Adrenal gland (tissue), 12 donors: ENCODE measurements around the gene SBSN. TPM values are rescaled to one million over a fixed set of nuclear protein-coding genes. Genes with fewer than 3 reads are reported as not detected.
"Not testable (repeated sequence)": the region's sequence is repeated elsewhere in the genome, so short reads cannot be mapped to it uniquely, and the experiment has no call there.

Source experiments
- DNase-seq, 7 donors: peaks; one replicate each; pipeline ENCODE4 v3.0.0-alpha.2; 2019 to 2020
- H3K27ac ChIP-seq, 5 donors: fragments of 200-600 bp; sonication (generic) in 4 of 5; 1 replicate in 3 of 5; 2 replicates in 2 of 5; pipeline versions ENCODE4 v1.5.1 to v1.8.0; 2016 to 2020; ENCODE audit warnings: mild to moderate bottlenecking in 1 of 5
- H3K27me3 ChIP-seq: fragments of 200-600 bp; 2 replicates; pipeline ENCODE4 v1.8.0; 2021
- H3K36me3 ChIP-seq, 2 donors: fragments of 200-600 bp; replicated peaks in 1 of 2; 1 replicate in 1 of 2; 2 replicates in 1 of 2; pipeline versions ENCODE4 v1.5.1 to v1.8.0; 2018 to 2022
- H3K4me1 ChIP-seq, 2 donors: fragments of 200-600 bp; replicated peaks in 1 of 2; 1 replicate in 1 of 2; 2 replicates in 1 of 2; pipeline versions ENCODE4 v1.5.1 to v1.8.0; 2018 to 2021
- H3K4me3 ChIP-seq, 4 donors: fragments of 200-600 bp; sonication (generic) in 3 of 4; one replicate each; pipeline ENCODE4 v1.5.1; 2016 to 2018
- H3K9me3 ChIP-seq, 3 donors: fragments of 200-600 bp; sonication (generic) in 1 of 3; replicated peaks in 1 of 3; 1 replicate in 2 of 3; 2 replicates in 1 of 3; pipeline versions ENCODE4 v1.5.1 to v1.8.0; 2016 to 2021
- CTCF ChIP-seq, 6 experiments: fragments of 450-650 bp in 4 of 6; fragments of 200-600 bp in 2 of 6; sonication (generic) in 1 of 6; IDR thresholded peaks; 1 replicate in 5 of 6; 2 replicates in 1 of 6; pipeline versions ENCODE4 v1.5.1 to v1.8.0; 2016 to 2021; ENCODE audit warnings: antibody characterized with exemption in 6 of 6, mild to moderate bottlenecking in 2 of 6, moderate library complexity in 1 of 6
- POLR2A ChIP-seq, 2 donors: fragments of 450-650 bp; IDR thresholded peaks; one replicate each; pipeline ENCODE4 v1.6.1; 2017; ENCODE audit warnings: antibody characterized with exemption in 2 of 2, mild to moderate bottlenecking in 2 of 2, moderate library complexity in 1 of 2
- WGBS, 4 donors: extraction: QIAGEN DNeasy Blood & Tissue Kit in 2 of 4; methylation state at CpG; one replicate each; pipeline versions ENCODE4 v1.1.5 to v1.1.7; 2013 to 2017; 5-methylcytosine and 5-hydroxymethylcytosine counted together
- intact Hi-C, 2 donors: fragments of 100-400 bp; cut with DNase I; formaldehyde crosslinking; loops; one replicate each; pipeline versions ENCODE4 v1.14.1 to v1.15.0; 2022 to 2023
- polyA plus RNA-seq, 3 donors: library from polyadenylated mRNA; stranded (reverse); fragments of 200-250 nt in 2 of 3; fragments of 350-450 nt in 1 of 3; fragmentation: Illumina TruSeq in 1 of 3; extraction: RNeasy Lipid Tissue Mini Kit (QIAGEN cat#74804) in 1 of 3; gene quantifications; one replicate each; pipeline ENCODE4 v1.2.3, GENCODE V29; 2013 to 2014
- total RNA-seq, 9 donors: library from RNA; depleted of rRNA in 4 of 9; stranded (reverse); fragments of >200 nt in 4 of 9; fragments of 120-200 nt in 1 of 9; fragmentation: NEBNext Ultra II Directional in 1 of 9; extraction: Animal tissue kit (Norgen Biotek cat#: 25700) in 1 of 9; gene quantifications; one replicate each; pipeline versions ENCODE4 v1.1.0 to v1.2.4, GENCODE V29; 2013 to 2023
- donor health status: healthy with polysubstance abuse.
- donor health status: Bipolar disorder and iron deficiency.
- donor health status: DM: yes; HTN: yes; CAD: no.
- donor health status: DM: no; HTN: no; CAD: no.
- donor health status: DM: no; HTN: no; CAD: no.
- donor health status: DM: yes; HTN: yes; CAD: no.

SBSN gene
- total and polyA plus RNA-seq, 12 donors: 0.77 TPM; not detected in 11

- Histone ChIP-seq H3K27ac (no peak overlapping the region), H3K9me3 (no peaks in the 10 kb centered on the region), H3K27me3 (no peaks in the 10 kb centered on the region), H3K4me3 (no peak overlapping the region), H3K36me3 (no peaks in the 10 kb centered on the region), H3K4me1 (no peaks in the 10 kb centered on the region)
- DNase-seq: no peak
- intact Hi-C loops: no loop called here
- 78 to 85% (median 84%) methylated on average over 21 of the region's 21 CpGs for WGBS, 4 donors
- no peak for TF ChIP-seq POLR2A (IDR thresholded peaks at IDR 0.05)
Measured at GRCh38 chr19:35478794-35479677, 49.1 kb downstream of the SBSN start.

DNA sequence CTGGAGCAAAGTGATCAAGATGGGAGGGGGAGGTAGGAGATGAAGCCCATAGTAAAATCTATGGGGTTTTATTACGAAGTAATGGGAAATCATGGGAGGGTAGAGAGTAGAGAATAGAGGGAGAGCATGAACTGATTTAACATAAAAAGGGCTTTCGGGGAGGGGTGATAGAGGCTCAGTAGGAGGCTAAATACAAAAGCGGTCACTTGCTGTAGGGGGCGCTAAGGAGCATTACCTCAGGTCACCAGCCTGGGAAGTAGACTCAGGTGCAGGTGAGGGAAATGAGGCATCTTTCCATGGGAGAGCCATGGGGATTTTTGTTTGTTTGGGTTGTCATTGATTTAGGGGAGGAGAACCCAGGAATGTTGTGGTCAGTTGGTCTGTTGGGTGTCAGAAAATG is 52.0 kb downstream of the SBSN start:
- H3K36me3 ChIP-seq: no peaks in the 10 kb centered on the region
- WGBS, 4 donors: 56 to 62% (median 59%) methylated on average over 4 of the region's 4 CpGs

DNA sequence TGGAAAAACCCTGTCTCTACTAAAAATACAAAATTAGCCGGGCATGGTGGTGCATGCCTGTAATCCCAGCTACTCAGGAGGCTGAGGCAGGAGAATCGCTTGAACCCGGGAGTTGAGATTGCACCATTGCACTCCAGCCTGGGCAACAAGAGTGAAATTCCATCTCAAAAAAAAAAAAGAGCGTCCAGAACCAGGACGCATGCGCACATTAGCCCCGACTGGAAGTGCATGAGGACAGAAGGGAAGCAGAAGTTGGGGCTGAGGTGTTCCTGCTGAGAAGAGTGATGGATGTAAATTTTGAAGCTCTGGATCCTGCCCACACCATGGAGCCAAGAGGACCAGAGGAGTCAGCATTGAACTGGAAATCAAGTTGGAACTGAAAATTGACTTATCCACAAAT is 53.5 kb downstream of the SBSN start:
- not testable (repeated sequence) for H3K27ac ChIP-seq, DNase-seq, H3K4me1 ChIP-seq, H3K36me3 ChIP-seq, H3K9me3 ChIP-seq, H3K27me3 ChIP-seq, H3K4me3 ChIP-seq
- intact Hi-C loops: loop anchor here in 1 of 2 donors (5.0 kb wide), 1 partner anchor 122 kb away; no protein-coding TSS in a partner anchor
- 84 to 91% (median 88%) methylated on average over 7 of the region's 7 CpGs for WGBS, 4 donors

More for the DNA sequence above, 52.0 kb downstream of the SBSN start:
- no peak for DNase-seq
- Histone ChIP-seq H3K27me3 (no peaks in the 10 kb centered on the region), H3K27ac (no peak overlapping the region), H3K9me3 (no peaks in the 10 kb centered on the region), H3K4me1 (no peaks in the 10 kb centered on the region), H3K4me3 (no peak overlapping the region)
- TF ChIP-seq CTCF (IDR thresholded peaks at IDR 0.05): no peak
- no peak for TF ChIP-seq POLR2A (IDR thresholded peaks at IDR 0.05)
- intact Hi-C loops: no loop called here

- no peak for DNase-seq
- no peaks in the 10 kb centered on the region for H3K36me3 ChIP-seq
- H3K27ac ChIP-seq: no peak overlapping the region
- no peaks in the 10 kb centered on the region for H3K9me3 ChIP-seq
- TF ChIP-seq POLR2A (IDR thresholded peaks at IDR 0.05): no peak
- TF ChIP-seq CTCF (IDR thresholded peaks at IDR 0.05): no peak
- WGBS, 4 donors: 88 to 94% (median 90%) methylated on average over 11 to 14 of the region's 14 CpGs
- H3K27me3 ChIP-seq: no peaks in the 10 kb centered on the region
- intact Hi-C loops: loop anchor here in 1 of 2 donors (5.0 kb wide), 1 partner anchor 122 kb away; no protein-coding TSS in a partner anchor
- no peak overlapping the region for H3K4me3 ChIP-seq
- no peaks in the 10 kb centered on the region for H3K4me1 ChIP-seq
Measured at GRCh38 chr19:35474104-35474503, 54.0 kb downstream of the SBSN start.

Other genes with a start within 250 kb of the SBSN start
- 1 to 10 TPM in 2 of 9 donors, under 1 TPM in 3, not detected in 4; 0.57 to 1.7 (median 0.90) TPM for gene HAMP, start 245.8 kb downstream of the SBSN start, total RNA-seq
- gene HAMP, start 245.8 kb downstream of the SBSN start, polyA plus RNA-seq: 1 to 10 TPM in 2 of 3 donors, under 1 TPM in 1; 0.84 to 9.3 (median 1.5) TPM
- 10 to 100 TPM in 1 of 9 donors, 1 to 10 TPM in 6, under 1 TPM in 1, not detected in 1; 0.45 to 45.0 (median 4.4) TPM for gene MAG, start 236.2 kb downstream of the SBSN start, total RNA-seq
- under 1 TPM; 0.33 to 0.88 (median 0.40) TPM for gene MAG, start 236.2 kb downstream of the SBSN start, polyA plus RNA-seq
- gene CD22, start 199.1 kb downstream of the SBSN start, total RNA-seq: 10 to 100 TPM in 2 of 9 donors, 1 to 10 TPM in 7; 1.8 to 16.1 (median 7.3) TPM
- 1 to 10 TPM; 3.5 to 6.4 (median 4.2) TPM for gene CD22, start 199.1 kb downstream of the SBSN start, polyA plus RNA-seq
- gene FFAR1, start 180.4 kb downstream of the SBSN start, total RNA-seq: under 1 TPM in 1 of 9 donors, not detected in 8; 0.11 TPM
- gene FFAR1, start 180.4 kb downstream of the SBSN start, polyA plus RNA-seq: under 1 TPM in 1 of 3 donors, not detected in 2; 0.03 TPM
- gene FFAR3, start 169.9 kb downstream of the SBSN start, total RNA-seq: under 1 TPM in 2 of 9 donors, not detected in 7; 0.11 to 0.18 TPM
- gene FFAR3, start 169.9 kb downstream of the SBSN start, polyA plus RNA-seq: under 1 TPM in 2 of 3 donors, not detected in 1; 0.16 to 0.17 TPM
- gene GPR42, start 157.2 kb downstream of the SBSN start, total RNA-seq: not detected
- gene GPR42, start 157.2 kb downstream of the SBSN start, polyA plus RNA-seq: not detected
- under 1 TPM in 3 of 9 donors, not detected in 6; 0.11 to 0.52 (median 0.29) TPM for gene FFAR2, start 80.1 kb downstream of the SBSN start, total RNA-seq
- under 1 TPM; 0.33 to 0.88 (median 0.40) TPM for gene FFAR2, start 80.1 kb downstream of the SBSN start, polyA plus RNA-seq
- gene KRTDAP, start 37.8 kb downstream of the SBSN start, total RNA-seq: not detected
- not detected for gene KRTDAP, start 37.8 kb downstream of the SBSN start, polyA plus RNA-seq
- gene DMKN, start 14.7 kb downstream of the SBSN start, total RNA-seq: 10 to 100 TPM in 5 of 9 donors, 1 to 10 TPM in 4; 2.7 to 39.4 (median 17.1) TPM
- gene DMKN, start 14.7 kb downstream of the SBSN start, polyA plus RNA-seq: 10 to 100 TPM; 29.3 to 70.5 (median 63.2) TPM
- gene GAPDHS, start 5.1 kb upstream of the SBSN start, total RNA-seq: not detected
- gene GAPDHS, start 5.1 kb upstream of the SBSN start, polyA plus RNA-seq: not detected
- gene TMEM147, start 17.3 kb upstream of the SBSN start, total RNA-seq: 100 to 1,000 TPM; 139 to 261 (median 173) TPM
- gene TMEM147, start 17.3 kb upstream of the SBSN start, polyA plus RNA-seq: 100 to 1,000 TPM in 2 of 3 donors, 10 to 100 TPM in 1; 86.5 to 215 (median 188) TPM
- 10 to 100 TPM in 3 of 9 donors, 1 to 10 TPM in 6; 2.2 to 60.4 (median 7.3) TPM for gene ATP4A, start 35.3 kb upstream of the SBSN start, total RNA-seq
- 10 to 100 TPM in 1 of 3 donors, 1 to 10 TPM in 2; 6.5 to 63.5 (median 7.6) TPM for gene ATP4A, start 35.3 kb upstream of the SBSN start, polyA plus RNA-seq
- under 1 TPM in 2 of 9 donors, not detected in 7; 0.61 to 0.81 TPM for gene PMIS2, start 57.9 kb upstream of the SBSN start, total RNA-seq
- not detected for gene PMIS2, start 57.9 kb upstream of the SBSN start, polyA plus RNA-seq
- 10 to 100 TPM in 5 of 9 donors, 1 to 10 TPM in 4; 6.2 to 22.4 (median 10.3) TPM for gene HAUS5, start 84.4 kb upstream of the SBSN start, total RNA-seq
- 10 to 100 TPM in 2 of 3 donors, 1 to 10 TPM in 1; 5.2 to 38.2 (median 20.7) TPM for gene HAUS5, start 84.4 kb upstream of the SBSN start, polyA plus RNA-seq
- gene RBM42, start 100.7 kb upstream of the SBSN start, total RNA-seq: 10 to 100 TPM; 42.6 to 92.9 (median 74.6) TPM
- gene RBM42, start 100.7 kb upstream of the SBSN start, polyA plus RNA-seq: 100 to 1,000 TPM in 1 of 3 donors, 10 to 100 TPM in 2; 23.9 to 107 (median 80.7) TPM
- gene ETV2, start 113.4 kb upstream of the SBSN start, total RNA-seq: 1 to 10 TPM in 6 of 9 donors, under 1 TPM in 1, not detected in 2; 0.96 to 2.6 (median 2.1) TPM
- 1 to 10 TPM in 2 of 3 donors, under 1 TPM in 1; 0.38 to 5.3 (median 5.0) TPM for gene ETV2, start 113.4 kb upstream of the SBSN start, polyA plus RNA-seq
- gene COX6B1, start 120.0 kb upstream of the SBSN start, total RNA-seq: 100 to 1,000 TPM; 289 to 694 (median 493) TPM
- gene COX6B1, start 120.0 kb upstream of the SBSN start, polyA plus RNA-seq: 1,000 to 10,000 TPM in 2 of 3 donors, 100 to 1,000 TPM in 1; 626 to 1,985 (median 1,187) TPM
- not detected for gene UPK1A, start 138.2 kb upstream of the SBSN start, total RNA-seq
- 1 to 10 TPM in 1 of 3 donors, not detected in 2; 1.2 TPM for gene UPK1A, start 138.2 kb upstream of the SBSN start, polyA plus RNA-seq
- gene ZBTB32, start 176.2 kb upstream of the SBSN start, total RNA-seq: under 1 TPM in 1 of 9 donors, not detected in 8; 0.38 TPM
- gene ZBTB32, start 176.2 kb upstream of the SBSN start, polyA plus RNA-seq: under 1 TPM in 2 of 3 donors, not detected in 1; 0.27 to 0.40 TPM
- 10 to 100 TPM in 8 of 9 donors, 1 to 10 TPM in 1; 6.6 to 41.8 (median 19.8) TPM for gene KMT2B, start 189.7 kb upstream of the SBSN start, total RNA-seq
- gene KMT2B, start 189.7 kb upstream of the SBSN start, polyA plus RNA-seq: 10 to 100 TPM; 10.1 to 97.3 (median 70.3) TPM
- gene IGFLR1, start 214.1 kb upstream of the SBSN start, total RNA-seq: 10 to 100 TPM in 6 of 9 donors, 1 to 10 TPM in 3; 4.9 to 35.3 (median 13.8) TPM
- gene IGFLR1, start 214.1 kb upstream of the SBSN start, polyA plus RNA-seq: 10 to 100 TPM in 2 of 3 donors, 1 to 10 TPM in 1; 5.3 to 32.3 (median 21.5) TPM
- 10 to 100 TPM; 14.8 to 55.0 (median 32.7) TPM for gene U2AF1L4, start 217.1 kb upstream of the SBSN start, total RNA-seq
- 100 to 1,000 TPM in 2 of 3 donors, 10 to 100 TPM in 1; 30.3 to 255 (median 104) TPM for gene U2AF1L4, start 217.1 kb upstream of the SBSN start, polyA plus RNA-seq
- gene PSENEN, start 217.3 kb upstream of the SBSN start, total RNA-seq: 100 to 1,000 TPM in 1 of 9 donors, 10 to 100 TPM in 8; 29.5 to 149 (median 71.0) TPM
- 100 to 1,000 TPM in 2 of 3 donors, 10 to 100 TPM in 1; 93.1 to 230 (median 174) TPM for gene PSENEN, start 217.3 kb upstream of the SBSN start, polyA plus RNA-seq
- 10 to 100 TPM in 8 of 9 donors, 1 to 10 TPM in 1; 6.0 to 28.2 (median 12.5) TPM for gene LIN37, start 220.3 kb upstream of the SBSN start, total RNA-seq
- 100 to 1,000 TPM in 1 of 3 donors, 10 to 100 TPM in 2; 11.3 to 137 (median 75.9) TPM for gene LIN37, start 220.3 kb upstream of the SBSN start, polyA plus RNA-seq
- gene HSPB6, start 228.7 kb upstream of the SBSN start, total RNA-seq: 100 to 1,000 TPM in 7 of 9 donors, 10 to 100 TPM in 2; 21.1 to 431 (median 164) TPM
- 100 to 1,000 TPM; 524 to 932 (median 718) TPM for gene HSPB6, start 228.7 kb upstream of the SBSN start, polyA plus RNA-seq
- gene PROSER3, start 229.9 kb upstream of the SBSN start, total RNA-seq: 10 to 100 TPM in 5 of 9 donors, 1 to 10 TPM in 4; 4.4 to 18.5 (median 10.2) TPM
- 10 to 100 TPM in 2 of 3 donors, 1 to 10 TPM in 1; 7.0 to 27.3 (median 14.7) TPM for gene PROSER3, start 229.9 kb upstream of the SBSN start, polyA plus RNA-seq
- 10 to 100 TPM in 3 of 9 donors, 1 to 10 TPM in 5, under 1 TPM in 1; 0.54 to 30.9 (median 5.4) TPM for gene ARHGAP33, start 247.3 kb upstream of the SBSN start, total RNA-seq
- 10 to 100 TPM in 2 of 3 donors, 1 to 10 TPM in 1; 1.2 to 90.3 (median 27.9) TPM for gene ARHGAP33, start 247.3 kb upstream of the SBSN start, polyA plus RNA-seq